Hippocampal formation (tissue), 2 donors: ENCODE results near the gene CCT2.
A peak's percentile ranks its signal among the peaks of the same experiment; 100 is the strongest.
"Not testable (repeated sequence)": the region's sequence is repeated elsewhere in the genome, so short reads cannot be mapped to it uniquely, and the experiment has no call there.

ENCODE experiments used
- DNase-seq, 2 donors: peaks; one replicate each; lab custom pipeline; 2025; lab: John Stamatoyannopoulos, UW

Gene CCT2

DNA sequence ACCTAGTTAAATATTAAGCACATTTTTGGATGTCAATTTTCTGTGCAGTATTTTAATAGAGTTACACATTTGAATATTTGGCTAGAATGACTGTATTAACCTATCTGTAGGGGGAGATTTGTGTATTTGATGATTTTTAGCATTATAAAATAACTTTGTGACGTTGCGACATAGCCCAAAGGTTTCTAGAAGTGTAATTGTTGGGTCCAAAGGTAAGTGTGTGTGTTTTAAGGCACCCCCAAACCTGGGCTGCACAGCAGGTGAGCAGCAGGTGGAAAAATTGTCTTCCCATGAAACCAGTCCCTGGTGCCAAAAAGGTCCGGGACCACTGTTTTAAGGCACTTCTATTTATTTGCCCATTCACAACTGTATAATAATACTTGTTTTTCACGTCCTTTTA, 3.3 kb downstream of the CCT2 start:
- DNase-seq: no peak

DNA sequence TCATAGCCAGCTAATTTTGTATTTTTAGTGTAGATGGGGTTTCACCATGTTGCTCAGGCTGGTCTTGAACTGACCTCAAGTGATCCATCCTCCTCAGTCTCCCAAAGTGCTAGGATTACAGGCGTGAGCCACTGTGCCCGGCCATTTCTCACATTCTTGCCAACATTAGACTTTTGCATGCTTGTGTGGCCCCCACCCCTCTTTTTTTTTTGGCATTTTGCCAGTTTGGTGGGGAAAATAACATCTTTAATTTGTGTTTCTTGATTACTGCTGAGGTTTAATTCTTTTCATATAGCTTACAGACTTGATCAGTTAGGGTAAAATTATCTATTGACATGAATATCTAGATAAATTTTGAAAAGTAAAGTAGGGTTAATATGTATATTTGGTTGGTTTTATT, 3.8 kb downstream of the CCT2 start:
- no peak for DNase-seq

GRCh38 chr12:69595689-69596088, 10.4 kb downstream of the CCT2 start:
- no peak for DNase-seq

DNA sequence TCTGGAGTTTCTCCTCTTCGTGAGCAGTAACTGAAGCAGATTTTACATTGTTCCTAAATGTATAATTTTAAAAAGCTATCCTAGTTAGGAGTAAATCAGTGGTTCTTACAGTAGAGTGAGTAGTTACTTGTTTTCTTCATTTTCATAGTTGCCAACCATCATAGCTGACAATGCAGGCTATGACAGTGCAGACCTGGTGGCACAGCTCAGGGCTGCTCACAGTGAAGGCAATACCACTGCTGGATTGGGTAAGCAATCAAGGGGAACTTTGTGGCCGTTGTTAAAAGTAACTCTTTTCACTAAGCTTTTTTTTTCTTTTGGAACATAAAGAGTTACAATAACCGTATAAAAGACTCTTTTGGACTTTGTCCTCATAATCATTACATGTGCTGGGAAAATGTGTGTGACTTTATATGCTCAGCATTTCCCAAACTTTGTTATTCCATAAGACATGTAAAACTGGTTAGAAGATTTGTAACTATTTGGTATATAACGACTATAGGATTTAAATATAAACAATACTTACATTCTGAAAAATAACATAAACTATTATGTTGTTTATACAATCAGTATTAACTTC, 13.0 kb downstream of the CCT2 start:
- DNase-seq: no peak

GRCh38 chr12:69600804-69601203, 15.5 kb downstream of the CCT2 start:
- DNase-seq: no peak

- DNase-seq: no peak
These were observed 16.9 kb downstream of the CCT2 start for GRCh38 chr12:69601962-69602685.

DNA sequence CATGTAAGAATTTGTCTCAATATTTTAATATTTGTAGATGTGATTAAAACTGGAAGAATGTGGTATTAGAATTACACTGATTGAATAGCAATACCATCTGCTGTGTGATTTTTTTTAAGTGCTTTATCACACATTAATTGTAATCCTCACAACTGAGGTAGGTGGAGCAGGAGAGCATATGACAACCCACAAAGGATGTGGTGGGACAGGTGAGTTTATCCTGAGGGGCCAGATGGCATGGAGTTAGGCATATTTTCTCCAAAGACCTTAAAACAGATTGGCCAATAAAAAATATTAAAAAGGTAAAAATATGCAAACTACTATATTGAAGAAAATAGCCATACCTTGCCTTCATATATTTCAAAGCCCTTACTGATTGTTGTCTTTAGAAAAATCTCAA, 17.7 kb downstream of the CCT2 start:
- DNase-seq: no peak

DNA sequence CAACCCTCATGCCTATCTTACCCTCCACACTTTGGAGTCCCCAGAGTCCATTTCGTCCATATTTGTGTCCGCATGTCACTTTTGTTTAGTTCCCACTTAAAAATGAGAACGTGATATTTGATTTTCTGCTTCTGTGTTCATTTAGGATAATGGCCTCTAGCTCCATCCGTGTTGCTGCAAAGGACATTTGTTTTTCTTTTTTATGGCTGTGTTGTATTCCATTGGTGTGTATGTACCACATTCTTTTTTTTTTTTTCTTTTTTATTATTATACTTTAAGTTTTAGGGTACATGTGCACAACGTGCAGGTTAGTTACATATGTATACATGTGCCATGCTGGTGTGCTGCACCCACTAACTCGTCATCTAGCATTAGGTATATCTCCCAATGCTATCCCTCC, 18.3 kb downstream of the CCT2 start:
- DNase-seq: not testable (repeated sequence)

GRCh38 chr12:69604275-69604674, 19.0 kb downstream of the CCT2 start:
- not testable (repeated sequence) for DNase-seq

- DNase-seq: no peak
These were observed 22.9 kb downstream of the CCT2 start for GRCh38 chr12:69608114-69608513.

DNA sequence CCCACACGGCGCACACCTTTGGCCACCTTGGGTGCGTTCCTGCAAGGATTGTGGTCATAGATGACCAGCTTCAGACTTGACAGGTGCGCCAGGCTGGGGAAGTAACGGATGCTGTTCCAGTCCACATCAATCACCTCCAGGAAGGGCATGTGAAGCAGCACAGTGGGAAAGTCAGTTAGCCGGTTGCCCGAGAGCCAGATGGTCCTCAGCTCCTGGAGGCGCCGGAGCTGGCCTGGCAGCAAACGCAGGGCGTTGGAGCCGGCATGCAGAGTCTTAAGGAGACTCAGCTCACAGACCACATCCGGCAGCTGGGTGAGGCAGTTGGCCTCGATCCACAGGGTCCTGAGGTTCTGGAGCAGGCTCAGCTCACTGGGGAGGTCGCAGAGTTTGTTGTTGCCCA, 24.9 kb downstream of the CCT2 start:
- DNase-seq: no peak

GRCh38 chr12:69610729-69611128, 25.5 kb downstream of the CCT2 start, which contains the start of gene LRRC10:
LRRC10 (minus strand) TSS chr12:69610907; CDS start chr12:69610838, 69 bp downstream.
- no peak for DNase-seq

- DNase-seq: no peak
These were observed 28.1 kb downstream of the CCT2 start for GRCh38 chr12:69613351-69613750.

GRCh38 chr12:69616025-69616424, 30.8 kb downstream of the CCT2 start:
- DNase-seq: no peak

DNA sequence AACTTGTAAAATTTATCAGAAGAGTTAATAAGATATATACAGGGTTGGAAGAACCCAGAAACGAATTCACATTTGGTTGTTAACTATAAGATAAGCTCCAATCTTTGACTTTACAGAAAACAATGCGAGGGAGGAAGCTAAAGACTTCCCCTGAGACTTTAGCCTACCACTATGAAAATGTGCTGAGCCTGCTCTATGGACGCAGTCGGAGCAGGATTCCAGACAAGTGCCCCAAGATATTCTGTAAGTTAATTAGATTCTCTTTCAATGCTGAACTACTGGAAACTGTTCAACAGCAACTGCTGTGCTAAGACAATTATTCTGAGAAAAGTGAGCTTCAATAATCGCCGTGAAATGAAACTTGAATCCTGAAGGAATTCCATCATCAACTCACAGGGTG, 33.8 kb downstream of the CCT2 start:
- DNase-seq: no peak

GRCh38 chr12:69620077-69620476, 34.8 kb downstream of the CCT2 start:
- DNase-seq: no peak

GRCh38 chr12:69620921-69621320, 35.7 kb downstream of the CCT2 start:
- no peak for DNase-seq

GRCh38 chr12:69621551-69621950, 36.3 kb downstream of the CCT2 start:
- no peak for DNase-seq

- no peak for DNase-seq
These were observed 38.7 kb downstream of the CCT2 start for GRCh38 chr12:69623970-69624369.

DNA sequence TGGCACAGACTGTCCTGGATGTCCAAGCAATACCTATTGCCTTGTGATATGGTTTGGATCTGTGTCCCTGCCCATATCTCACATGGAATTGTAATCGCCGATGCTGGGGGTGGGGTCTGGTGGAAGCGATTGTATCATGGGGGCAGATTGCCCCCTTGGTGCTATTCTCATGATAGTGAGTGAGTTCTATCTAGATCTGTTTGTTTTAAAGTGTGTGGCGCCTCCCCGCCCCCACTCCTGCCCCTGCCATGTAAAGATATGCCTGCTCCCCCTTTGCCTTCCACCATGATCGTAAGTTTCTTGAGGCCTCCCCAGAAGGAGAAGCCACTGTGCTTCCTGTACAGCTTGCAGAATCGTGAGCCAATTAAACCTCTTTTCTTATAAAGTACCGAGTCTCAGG, 42.2 kb downstream of the CCT2 start:
- no peak for DNase-seq

GRCh38 chr12:69630191-69630590, 44.9 kb downstream of the CCT2 start:
- DNase-seq: no peak

- no peak for DNase-seq
These were observed 47.8 kb downstream of the CCT2 start for GRCh38 chr12:69633061-69633460.

GRCh38 chr12:69639400-69640016, 54.2 kb downstream of the CCT2 start:
- peak in 1 of 2 donors; percentile 17 for DNase-seq
